MM.1S (cell line): Measurements from ENCODE around the gene DEDD.

Experiments
- EZH2 ChIP-seq: fragments of 300-600 bp; sonication (generic); optimal IDR thresholded peaks from 2 replicates; pipeline ENCODE3; 2017; ENCODE audit warnings: low read depth, mild to moderate bottlenecking, antibody characterized with exemption, low read length, mixed read lengths
- TF ChIP-seq, protein P1 (sequence below): fragments of 300-600 bp; sonication (generic); IDR thresholded peaks from 2 replicates; pipeline ENCODE4 v1.5.1; 2016; ENCODE audit warnings: antibody characterized with exemption, low read length, mixed read lengths

DNA sequence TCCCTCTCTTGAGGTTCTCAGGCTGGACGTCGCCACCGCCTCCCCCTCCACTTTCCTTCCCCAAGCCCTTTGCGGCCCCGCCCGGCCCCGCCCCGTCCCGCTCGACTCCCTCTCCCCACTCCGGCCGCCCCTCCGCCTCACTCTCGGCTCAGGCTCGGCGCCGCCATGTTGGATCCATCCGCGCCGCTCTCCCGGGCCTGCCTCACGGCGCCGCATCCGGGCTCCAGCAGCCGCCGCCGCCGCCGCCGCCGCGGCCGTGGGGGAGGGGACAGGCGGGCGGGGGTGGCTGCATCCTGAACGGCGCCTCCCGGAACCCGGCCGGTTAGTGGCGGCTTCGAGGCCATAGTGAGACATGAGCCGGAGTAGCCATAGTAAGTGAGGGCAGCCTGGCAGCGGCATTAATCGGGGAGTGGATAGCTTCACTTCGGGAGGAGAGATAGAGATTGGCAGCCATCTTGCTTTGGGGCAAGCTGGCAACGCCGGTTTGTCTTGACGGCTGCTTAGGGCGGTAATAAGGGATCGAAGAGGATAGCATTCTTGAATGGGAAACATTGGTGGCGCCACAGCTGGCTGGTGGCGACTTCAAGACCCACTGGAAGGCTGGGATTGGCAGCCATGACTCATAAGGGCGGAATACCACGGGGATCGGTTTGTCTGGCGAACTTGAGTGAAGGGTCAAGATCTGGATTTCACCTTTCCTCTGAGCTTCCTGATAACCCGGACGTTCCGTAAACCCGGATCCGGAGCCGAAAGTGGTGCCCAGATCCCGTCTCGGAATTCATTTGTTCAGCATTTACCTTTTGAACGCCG is at the start of gene DEDD:
- TF ChIP-seq, protein P1, sequence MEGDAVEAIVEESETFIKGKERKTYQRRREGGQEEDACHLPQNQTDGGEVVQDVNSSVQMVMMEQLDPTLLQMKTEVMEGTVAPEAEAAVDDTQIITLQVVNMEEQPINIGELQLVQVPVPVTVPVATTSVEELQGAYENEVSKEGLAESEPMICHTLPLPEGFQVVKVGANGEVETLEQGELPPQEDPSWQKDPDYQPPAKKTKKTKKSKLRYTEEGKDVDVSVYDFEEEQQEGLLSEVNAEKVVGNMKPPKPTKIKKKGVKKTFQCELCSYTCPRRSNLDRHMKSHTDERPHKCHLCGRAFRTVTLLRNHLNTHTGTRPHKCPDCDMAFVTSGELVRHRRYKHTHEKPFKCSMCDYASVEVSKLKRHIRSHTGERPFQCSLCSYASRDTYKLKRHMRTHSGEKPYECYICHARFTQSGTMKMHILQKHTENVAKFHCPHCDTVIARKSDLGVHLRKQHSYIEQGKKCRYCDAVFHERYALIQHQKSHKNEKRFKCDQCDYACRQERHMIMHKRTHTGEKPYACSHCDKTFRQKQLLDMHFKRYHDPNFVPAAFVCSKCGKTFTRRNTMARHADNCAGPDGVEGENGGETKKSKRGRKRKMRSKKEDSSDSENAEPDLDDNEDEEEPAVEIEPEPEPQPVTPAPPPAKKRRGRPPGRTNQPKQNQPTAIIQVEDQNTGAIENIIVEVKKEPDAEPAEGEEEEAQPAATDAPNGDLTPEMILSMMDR = no peak
- TF ChIP-seq EZH2 = no peak
